ENCODE measurements around the gene TRAK1.

TRAK1 gene

GRCh38 chr3:42149975-42150374 is 58.8 kb downstream of the TRAK1 start:
- no peak overlapping the region for H3K27ac ChIP-seq (ENCODE audit: low read depth, low read length)
- H4K91ac ChIP-seq (ENCODE audit: low read depth, low read length) = no peak overlapping the region
- H2AFZ ChIP-seq (ENCODE audit: insufficient read depth, low read length, poor library complexity) = no peak overlapping the region
- no peaks in the 10 kb centered on the region for H3K79me1 ChIP-seq (ENCODE audit: low read length)
- H2AK5ac ChIP-seq (ENCODE audit: low read length) = no peak overlapping the region
- H3K4me3 ChIP-seq (ENCODE audit: low read depth, low read length) = no peak overlapping the region
- DNase-seq = no peak
- no peaks in the 10 kb centered on the region for H3K27me3 ChIP-seq (ENCODE audit: insufficient read depth, low read length)
- peak overlapping the region; percentile 90 for H3K23ac ChIP-seq (ENCODE audit: low read length)
- H2BK120ac ChIP-seq (ENCODE audit: insufficient read depth, low read length, poor library complexity) = no peak overlapping the region
- no peak overlapping the region for H3K18ac ChIP-seq (ENCODE audit: low read length)
- H3K36me3 ChIP-seq (ENCODE audit: control insufficient read depth in 1 of 2, insufficient read depth in 2 of 2, low read length in 2 of 2) = no peaks in the 10 kb centered on the region
- no peaks in the 10 kb centered on the region for H3K79me2 ChIP-seq (ENCODE audit: control insufficient read depth, insufficient read depth, low read length, poor library complexity)
- peaks cover 0 to 10% of the 10 kb centered on the region in 2 experiments for H3K4me1 ChIP-seq (ENCODE audit: control insufficient read depth in 1 of 2, insufficient read depth in 2 of 2, low read length in 2 of 2)
- no peak overlapping the region for H3K4ac ChIP-seq (ENCODE audit: low read depth, low read length)
- no peak overlapping the region for H3K14ac ChIP-seq (ENCODE audit: low read length)
- no peak overlapping the region for H3K9ac ChIP-seq (ENCODE audit: low read length)
- no peak overlapping the region for H3K4me2 ChIP-seq (ENCODE audit: low read length)
- no peak overlapping the region for H4K12ac ChIP-seq (ENCODE audit: low read depth, low read length)
- H4K8ac ChIP-seq (ENCODE audit: low read depth, low read length) = no peak overlapping the region
- WGBS (ENCODE audit: extremely low coverage, insufficient coverage, insufficient read length) = no CpG with 5 or more reads among the region's 3 CpGs
- H2BK12ac ChIP-seq (ENCODE audit: low read length) = no peak overlapping the region
- H3K9me3 ChIP-seq (ENCODE audit: insufficient read depth, low read depth, low read length) = no peaks in the 10 kb centered on the region
- H2BK5ac ChIP-seq (ENCODE audit: low read depth, low read length, poor library complexity) = no peak overlapping the region

GRCh38 chr3:42151596-42152168 is 60.5 kb downstream of the TRAK1 start:
- no peak overlapping the region for H2BK5ac ChIP-seq (ENCODE audit: low read depth, low read length, poor library complexity)
- no peak overlapping the region for H4K91ac ChIP-seq (ENCODE audit: low read depth, low read length)
- H3K27ac ChIP-seq (ENCODE audit: low read depth, low read length) = no peak overlapping the region
- H3K18ac ChIP-seq (ENCODE audit: low read length) = no peak overlapping the region
- no peaks in the 10 kb centered on the region for H3K9me3 ChIP-seq (ENCODE audit: insufficient read depth, low read depth, low read length)
- H4K12ac ChIP-seq (ENCODE audit: low read depth, low read length) = no peak overlapping the region
- no peak overlapping the region for H3K9ac ChIP-seq (ENCODE audit: low read length)
- DNase-seq = no peak
- H3K36me3 ChIP-seq (ENCODE audit: control insufficient read depth in 1 of 2, insufficient read depth in 2 of 2, low read length in 2 of 2) = no peaks in the 10 kb centered on the region
- H3K79me2 ChIP-seq (ENCODE audit: control insufficient read depth, insufficient read depth, low read length, poor library complexity) = no peaks in the 10 kb centered on the region
- H3K4me3 ChIP-seq (ENCODE audit: low read depth, low read length) = no peak overlapping the region
- no CpG with 5 or more reads among the region's 2 CpGs for WGBS (ENCODE audit: extremely low coverage, insufficient coverage, insufficient read length)
- H2BK12ac ChIP-seq (ENCODE audit: low read length) = no peak overlapping the region
- H3K23ac ChIP-seq (ENCODE audit: low read length) = no peak overlapping the region
- no peak overlapping the region for H3K14ac ChIP-seq (ENCODE audit: low read length)
- no peak overlapping the region for H2BK120ac ChIP-seq (ENCODE audit: insufficient read depth, low read length, poor library complexity)
- no peak overlapping the region for H3K4ac ChIP-seq (ENCODE audit: low read depth, low read length)
- no peak overlapping the region for H3K4me2 ChIP-seq (ENCODE audit: low read length)
- H2AK5ac ChIP-seq (ENCODE audit: low read length) = no peak overlapping the region
- H4K8ac ChIP-seq (ENCODE audit: low read depth, low read length) = no peak overlapping the region
- H3K79me1 ChIP-seq (ENCODE audit: low read length) = no peaks in the 10 kb centered on the region
- H3K27me3 ChIP-seq (ENCODE audit: insufficient read depth, low read length) = no peaks in the 10 kb centered on the region
- no peak overlapping the region for H2AFZ ChIP-seq (ENCODE audit: insufficient read depth, low read length, poor library complexity)
- peaks cover 0 to 10% of the 10 kb centered on the region in 2 experiments for H3K4me1 ChIP-seq (ENCODE audit: control insufficient read depth in 1 of 2, insufficient read depth in 2 of 2, low read length in 2 of 2)

DNA sequence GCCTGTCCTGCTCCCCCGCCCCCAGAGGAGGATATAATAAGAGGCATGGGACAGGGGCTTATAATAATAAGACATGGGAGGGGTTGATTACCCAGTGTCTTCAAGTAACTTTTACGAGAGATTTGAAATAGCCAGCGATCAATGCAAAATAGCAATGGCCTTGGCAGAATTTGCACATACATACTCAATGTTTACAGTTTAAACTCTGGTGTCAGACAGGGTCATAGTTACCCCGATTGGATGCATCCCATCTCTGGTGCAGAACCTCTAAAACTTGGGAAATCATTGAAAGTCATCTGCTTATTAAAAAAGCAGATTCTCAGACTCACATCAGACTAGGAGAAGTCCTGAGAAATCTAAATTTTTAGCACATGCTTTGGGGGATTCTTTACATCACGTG is 61.0 kb downstream of the TRAK1 start:
- no peak overlapping the region for H3K4me2 ChIP-seq (ENCODE audit: low read length)
- H4K91ac ChIP-seq (ENCODE audit: low read depth, low read length) = no peak overlapping the region
- no peak overlapping the region for H4K8ac ChIP-seq (ENCODE audit: low read depth, low read length)
- no peaks in the 10 kb centered on the region for H3K9me3 ChIP-seq (ENCODE audit: insufficient read depth, low read depth, low read length)
- no peaks in the 10 kb centered on the region for H3K27me3 ChIP-seq (ENCODE audit: insufficient read depth, low read length)
- no peak for DNase-seq
- H2BK120ac ChIP-seq (ENCODE audit: insufficient read depth, low read length, poor library complexity) = no peak overlapping the region
- H4K12ac ChIP-seq (ENCODE audit: low read depth, low read length) = no peak overlapping the region
- no peak overlapping the region for H3K18ac ChIP-seq (ENCODE audit: low read length)
- H3K36me3 ChIP-seq (ENCODE audit: control insufficient read depth in 1 of 2, insufficient read depth in 2 of 2, low read length in 2 of 2) = no peaks in the 10 kb centered on the region
- H3K4me1 ChIP-seq (ENCODE audit: control insufficient read depth in 1 of 2, insufficient read depth in 2 of 2, low read length in 2 of 2) = peaks cover 0 to 10% of the 10 kb centered on the region in 2 experiments
- no peak overlapping the region for H2BK12ac ChIP-seq (ENCODE audit: low read length)
- H3K9ac ChIP-seq (ENCODE audit: low read length) = no peak overlapping the region
- no peak overlapping the region for H3K4ac ChIP-seq (ENCODE audit: low read depth, low read length)
- H3K4me3 ChIP-seq (ENCODE audit: low read depth, low read length) = no peak overlapping the region
- no peak overlapping the region for H3K27ac ChIP-seq (ENCODE audit: low read depth, low read length)
- H2BK5ac ChIP-seq (ENCODE audit: low read depth, low read length, poor library complexity) = no peak overlapping the region
- no peak overlapping the region for H2AFZ ChIP-seq (ENCODE audit: insufficient read depth, low read length, poor library complexity)
- no peaks in the 10 kb centered on the region for H3K79me2 ChIP-seq (ENCODE audit: control insufficient read depth, insufficient read depth, low read length, poor library complexity)
- no peak overlapping the region for H3K23ac ChIP-seq (ENCODE audit: low read length)
- no CpG with 5 or more reads among the region's 5 CpGs for WGBS (ENCODE audit: extremely low coverage, insufficient coverage, insufficient read length)
- no peak overlapping the region for H2AK5ac ChIP-seq (ENCODE audit: low read length)
- no peak overlapping the region for H3K14ac ChIP-seq (ENCODE audit: low read length)
- no peaks in the 10 kb centered on the region for H3K79me1 ChIP-seq (ENCODE audit: low read length)

DNA sequence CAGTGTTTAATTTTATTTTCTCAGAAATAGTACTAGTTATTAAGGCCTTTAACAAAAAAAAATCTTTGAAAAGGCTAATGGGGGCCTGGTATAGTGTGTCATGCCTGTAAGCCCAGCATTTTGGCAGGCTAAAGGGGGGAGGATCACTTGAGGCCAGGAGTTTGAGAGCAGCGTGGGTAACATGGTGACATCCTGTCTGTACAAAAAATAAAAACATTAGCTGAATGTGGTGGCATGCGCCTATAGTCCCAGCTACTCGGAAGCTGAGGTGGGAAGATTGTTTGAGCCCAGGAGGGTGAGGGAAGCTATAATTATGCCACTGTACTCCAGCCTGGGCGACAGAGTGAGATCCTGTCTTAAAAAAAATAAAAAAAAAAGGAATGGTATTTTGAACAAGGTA is 61.9 kb downstream of the TRAK1 start:
- Histone ChIP-seq H3K4ac (ENCODE audit: low read depth, low read length) (no peak overlapping the region), H4K12ac (ENCODE audit: low read depth, low read length) (no peak overlapping the region), H3K14ac (ENCODE audit: low read length) (no peak overlapping the region), H2AFZ (ENCODE audit: insufficient read depth, low read length, poor library complexity) (no peak overlapping the region), H4K8ac (ENCODE audit: low read depth, low read length) (no peak overlapping the region), H3K18ac (ENCODE audit: low read length) (no peak overlapping the region), H3K23ac (ENCODE audit: low read length) (no peak overlapping the region), H3K4me1 (ENCODE audit: control insufficient read depth in 1 of 2, insufficient read depth in 2 of 2, low read length in 2 of 2) (peaks cover 0 to 10% of the 10 kb centered on the region in 2 experiments), H3K27ac (ENCODE audit: low read depth, low read length) (no peak overlapping the region), H3K27me3 (ENCODE audit: insufficient read depth, low read length) (no peaks in the 10 kb centered on the region), H3K9ac (ENCODE audit: low read length) (no peak overlapping the region), H3K4me2 (ENCODE audit: low read length) (no peak overlapping the region), H3K9me3 (ENCODE audit: insufficient read depth, low read depth, low read length) (no peaks in the 10 kb centered on the region), H3K79me2 (ENCODE audit: control insufficient read depth, insufficient read depth, low read length, poor library complexity) (no peaks in the 10 kb centered on the region), H3K36me3 (ENCODE audit: control insufficient read depth in 1 of 2, insufficient read depth in 2 of 2, low read length in 2 of 2) (no peaks in the 10 kb centered on the region), H2AK5ac (ENCODE audit: low read length) (no peak overlapping the region), H3K79me1 (ENCODE audit: low read length) (no peaks in the 10 kb centered on the region), H3K4me3 (ENCODE audit: low read depth, low read length) (no peak overlapping the region), H4K91ac (ENCODE audit: low read depth, low read length) (no peak overlapping the region), H2BK12ac (ENCODE audit: low read length) (no peak overlapping the region), H2BK5ac (ENCODE audit: low read depth, low read length, poor library complexity) (no peak overlapping the region), H2BK120ac (ENCODE audit: insufficient read depth, low read length, poor library complexity) (no peak overlapping the region)
- no peak for DNase-seq
- no CpG with 5 or more reads among the region's 4 CpGs for WGBS (ENCODE audit: extremely low coverage, insufficient coverage, insufficient read length)

All from trophoblast cell (in vitro differentiated cells and primary cell).